Fibroblast of skin of left biceps (primary cell): Measurements from ENCODE around the gene CISD2.
A peak's percentile ranks its signal among the peaks of the same experiment; 100 is the strongest.
"Not testable (repeated sequence)": the region's sequence is repeated elsewhere in the genome, so short reads cannot be mapped to it uniquely, and the experiment has no call there.

Experiments used
- DNase-seq, 2 experiments: peaks; one replicate each; pipeline ENCODE4 v3.0.0-alpha.2; 2013; ENCODE audit warnings: low read depth in 2 of 2

Gene CISD2, protein sequence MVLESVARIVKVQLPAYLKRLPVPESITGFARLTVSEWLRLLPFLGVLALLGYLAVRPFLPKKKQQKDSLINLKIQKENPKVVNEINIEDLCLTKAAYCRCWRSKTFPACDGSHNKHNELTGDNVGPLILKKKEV

DNA sequence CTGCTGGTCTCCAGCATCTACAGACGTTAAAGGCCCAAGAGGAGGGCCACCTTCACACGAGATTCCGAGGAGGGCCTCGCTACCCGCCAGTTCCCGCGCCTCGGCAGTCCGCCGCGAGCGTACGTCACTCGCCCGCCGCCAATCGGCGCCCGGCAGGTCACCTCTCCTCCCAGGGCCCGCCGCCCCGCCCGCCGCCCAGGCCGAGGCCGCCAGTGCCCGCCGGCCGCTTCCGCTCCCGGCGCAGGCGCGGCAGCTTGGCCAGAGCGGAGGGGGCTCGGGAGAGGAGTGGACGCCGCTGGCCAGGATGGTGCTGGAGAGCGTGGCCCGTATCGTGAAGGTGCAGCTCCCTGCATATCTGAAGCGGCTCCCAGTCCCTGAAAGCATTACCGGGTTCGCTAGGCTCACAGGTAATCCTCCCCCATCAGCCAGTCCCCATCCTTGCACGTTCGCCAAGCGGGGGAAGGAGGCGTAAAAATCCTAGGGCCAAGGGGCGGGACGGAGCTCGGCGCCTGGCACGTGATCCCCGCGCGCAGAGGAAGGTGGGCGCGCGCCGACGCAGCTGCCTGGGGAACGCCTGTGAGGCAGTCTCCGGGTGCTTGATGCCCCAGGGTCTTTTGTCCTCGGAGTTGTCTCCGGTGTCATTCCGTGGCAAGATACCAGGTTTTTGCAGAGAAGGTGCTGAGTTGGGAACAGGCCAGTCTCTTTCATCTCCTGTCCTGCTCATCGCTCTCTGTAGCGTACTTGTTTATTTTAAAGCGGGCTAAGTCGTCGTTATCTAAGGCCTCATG, at the start of gene CISD2:
CISD2 (plus strand) TSS at position 212 of the 788 bp plus-strand sequence; CDS start at position 305, 93 bp downstream.
- DNase-seq, result peak; percentile 72 to 75

- not testable (repeated sequence) for DNase-seq
Observed at GRCh38 chr4:102819100-102819499, 49.7 kb upstream of the CISD2 start.

DNA sequence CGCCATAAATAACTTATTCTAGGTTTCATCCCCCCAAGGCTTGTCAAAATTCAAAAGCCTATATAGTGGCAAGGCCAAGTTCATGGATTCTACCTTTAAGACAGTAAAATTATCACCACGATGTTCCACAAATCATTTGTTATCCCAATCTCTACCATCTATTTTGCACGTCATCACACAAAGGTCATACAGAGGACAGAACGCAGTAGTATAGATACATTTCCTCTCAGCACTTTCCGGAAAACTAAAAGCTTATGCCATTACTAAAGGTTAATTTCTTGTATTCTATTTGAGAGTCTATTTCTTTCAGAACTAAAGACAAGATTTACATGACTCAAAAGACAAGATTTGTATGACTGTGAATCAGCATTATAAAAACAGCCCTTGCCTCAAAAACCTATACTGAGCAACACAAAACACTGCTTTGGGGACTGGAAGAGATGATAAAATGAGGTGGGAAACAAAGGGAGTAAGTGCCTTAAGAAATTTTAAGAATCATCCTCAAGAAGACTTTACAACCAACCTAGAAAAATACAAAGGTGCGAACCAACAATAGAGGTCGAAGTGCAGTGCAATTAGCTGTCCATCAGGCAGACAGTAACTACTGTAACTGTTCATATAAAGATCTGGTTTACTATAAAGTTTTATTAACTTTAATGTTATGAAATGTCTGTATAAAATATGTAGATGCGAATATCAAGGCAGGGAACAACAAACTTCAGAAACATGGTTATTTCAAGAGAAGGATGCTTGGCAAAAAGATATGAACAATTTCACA, 49.0 kb upstream of the CISD2 start:
- DNase-seq, result no peak

DNA sequence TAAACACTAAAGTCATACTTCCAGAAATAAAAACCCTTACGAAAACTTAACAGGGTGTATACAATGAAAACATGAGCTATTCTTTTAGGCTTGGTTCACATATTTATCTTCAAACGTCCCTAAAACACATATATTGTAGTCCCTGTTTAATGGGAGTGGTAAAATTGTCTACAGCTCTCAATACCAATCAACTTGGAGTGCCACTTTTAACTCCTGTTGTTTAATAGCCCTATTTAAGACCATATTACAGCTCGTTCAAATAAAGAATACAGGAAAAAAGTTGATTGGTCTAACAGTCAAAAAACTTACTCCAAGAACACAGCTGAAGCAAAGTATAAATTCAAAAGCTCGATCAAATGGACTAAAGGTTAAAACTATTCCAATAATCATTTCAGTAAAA, 45.3 kb upstream of the CISD2 start:
- no peak for DNase-seq

GRCh38 chr4:102823897-102824296, 44.9 kb upstream of the CISD2 start:
- no peak for DNase-seq

DNA sequence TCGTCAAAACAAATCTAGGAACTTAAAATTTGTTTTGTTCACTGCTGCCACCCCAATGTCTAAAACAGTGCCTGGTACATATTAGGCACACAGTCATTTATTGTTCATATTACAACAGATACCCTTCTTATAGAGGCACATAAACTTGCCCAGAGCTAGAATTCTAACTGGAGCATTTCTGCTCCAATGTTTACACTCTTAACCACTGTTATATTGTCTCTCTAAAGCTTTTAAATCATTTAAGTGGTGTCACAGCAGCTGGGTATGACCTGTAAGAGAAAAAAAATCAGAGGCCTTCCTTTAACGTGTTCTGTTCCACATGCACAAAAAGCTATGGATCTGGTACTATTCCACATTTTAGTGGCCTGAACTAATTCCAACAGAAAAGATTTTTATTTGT, 44.4 kb upstream of the CISD2 start:
- no peak for DNase-seq

- DNase-seq, result peak; percentile 35 to 49
Observed at GRCh38 chr4:102825261-102826091, 43.3 kb upstream of the CISD2 start.

DNA sequence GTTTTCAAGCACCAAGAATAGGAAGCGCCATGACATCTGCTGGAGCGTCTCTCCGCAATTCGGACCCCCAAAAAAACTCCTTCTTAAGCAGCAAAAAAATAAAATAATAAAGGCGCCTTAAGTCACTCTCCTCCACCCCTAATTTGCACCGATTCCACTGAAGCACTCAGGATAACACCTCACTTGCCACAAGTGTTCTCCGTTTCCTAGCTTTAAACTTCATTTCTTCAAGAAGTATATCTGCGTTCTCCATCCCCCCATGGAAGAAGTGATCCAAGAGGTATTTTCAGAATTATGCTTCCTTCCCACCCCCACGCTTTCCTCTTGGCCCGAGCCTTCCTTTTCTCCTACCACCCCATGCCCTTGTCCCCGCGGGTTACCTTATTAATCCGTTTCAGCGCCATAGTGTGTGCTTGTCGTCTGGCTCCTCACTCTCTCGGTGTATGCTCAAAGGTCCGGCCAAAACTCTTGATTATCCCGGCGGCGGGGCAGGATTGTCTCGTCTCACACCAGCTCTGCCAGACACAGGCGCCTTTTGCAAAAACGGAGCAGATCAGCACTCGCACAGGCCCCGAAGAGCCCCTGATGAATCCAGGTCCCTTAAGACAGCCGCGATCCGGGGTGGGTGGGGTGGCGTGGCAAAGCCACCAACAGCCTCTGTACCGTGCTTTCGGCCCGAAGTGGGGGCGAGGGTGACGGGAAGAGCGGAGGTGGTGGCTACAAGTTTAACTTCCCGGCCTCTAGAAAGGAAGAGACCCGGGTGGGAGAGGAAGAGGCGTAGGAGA, 42.5 kb upstream of the CISD2 start:
- no peak for DNase-seq

DNA sequence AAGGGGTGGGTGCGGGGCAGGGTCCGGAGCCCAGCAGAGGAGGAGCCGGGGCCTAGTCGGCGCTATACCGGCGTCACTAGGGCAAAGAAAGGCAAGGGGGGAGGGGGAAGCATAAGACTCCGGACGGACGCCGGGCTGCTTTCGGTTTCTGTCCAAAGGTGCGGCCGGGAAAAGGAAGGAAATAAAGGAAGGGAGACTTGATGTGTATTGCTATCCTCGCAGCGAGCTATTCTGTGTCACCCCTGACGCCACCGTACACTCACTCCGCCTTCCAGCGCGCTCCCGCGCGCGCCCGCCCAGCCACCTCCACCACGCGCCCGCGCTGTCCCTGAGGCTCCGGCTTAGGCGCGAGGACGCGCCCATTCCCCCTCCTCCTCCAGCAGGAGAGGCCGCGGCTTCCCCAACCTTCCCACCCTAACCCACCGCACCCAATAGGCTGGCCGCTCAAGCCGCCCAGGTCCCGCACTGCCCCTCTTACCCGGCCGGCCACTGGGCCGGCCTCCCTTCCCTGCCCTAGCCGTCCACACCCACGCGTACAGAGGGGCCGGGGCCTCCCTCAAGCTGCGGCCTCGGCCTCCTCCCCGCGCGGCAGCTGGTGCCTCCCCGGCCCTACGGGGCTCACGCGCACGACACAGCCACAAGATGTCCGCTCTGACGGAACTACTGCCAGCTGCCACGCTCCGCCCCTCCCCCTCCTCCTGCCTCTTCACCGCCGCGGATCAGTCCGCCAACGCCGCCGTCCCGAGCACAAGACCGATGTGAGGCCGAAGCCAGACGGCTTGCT, 41.7 kb upstream of the CISD2 start, which contains the start of gene UBE2D3:
UBE2D3 (minus strand) TSS at position 662 of the 784 bp plus-strand sequence. CDS start 1,043 bp downstream, outside the sequence.
- DNase-seq, result peak; percentile 91 to 92

GRCh38 chr4:102827674-102828496, 40.9 kb upstream of the CISD2 start:
- DNase-seq, result peak; percentile 100

- DNase-seq, result no peak
Observed at GRCh38 chr4:102828497-102828808, 40.3 kb upstream of the CISD2 start.

DNA sequence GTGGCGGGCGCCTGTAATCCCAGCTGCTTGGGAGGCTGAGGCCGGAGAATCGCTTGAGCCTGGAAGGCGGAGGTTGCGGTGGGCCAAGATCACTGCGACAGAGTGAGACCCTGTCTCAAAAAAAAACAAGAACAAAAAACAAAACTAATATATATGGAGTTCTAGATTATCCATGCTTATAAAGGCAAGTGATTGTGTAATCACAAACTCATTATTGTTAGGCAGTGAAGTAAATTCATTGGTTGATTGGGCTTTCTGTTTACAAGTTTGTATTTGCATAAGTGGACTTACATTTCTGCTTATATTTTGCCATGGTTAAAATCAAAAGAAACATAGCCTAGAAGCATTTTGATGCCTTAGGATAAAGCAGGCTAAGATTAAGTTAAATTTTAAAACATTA, 39.0 kb upstream of the CISD2 start:
- no peak for DNase-seq

- no peak for DNase-seq
Observed at GRCh38 chr4:102832105-102832504, 36.7 kb upstream of the CISD2 start.

DNA sequence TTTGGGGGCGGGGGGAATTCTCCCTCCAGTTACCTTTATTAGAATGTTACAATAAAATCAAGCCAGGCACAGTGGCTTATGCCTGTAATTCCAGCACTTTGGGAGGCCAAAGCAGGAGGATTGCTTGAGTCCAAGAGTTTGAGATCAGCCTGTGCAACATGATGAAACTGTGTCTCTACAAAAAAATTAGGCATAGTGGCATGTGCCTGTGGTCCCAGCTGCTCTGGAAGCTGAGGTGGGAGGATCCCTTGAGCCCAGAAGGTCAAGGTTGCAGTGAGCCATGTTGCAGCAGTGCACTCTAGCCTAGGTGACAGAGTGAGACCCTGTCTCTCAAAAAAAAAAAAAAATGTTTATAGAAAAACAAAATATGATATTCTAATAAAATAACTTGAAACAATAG, 36.1 kb upstream of the CISD2 start:
- DNase-seq, result no peak

DNA sequence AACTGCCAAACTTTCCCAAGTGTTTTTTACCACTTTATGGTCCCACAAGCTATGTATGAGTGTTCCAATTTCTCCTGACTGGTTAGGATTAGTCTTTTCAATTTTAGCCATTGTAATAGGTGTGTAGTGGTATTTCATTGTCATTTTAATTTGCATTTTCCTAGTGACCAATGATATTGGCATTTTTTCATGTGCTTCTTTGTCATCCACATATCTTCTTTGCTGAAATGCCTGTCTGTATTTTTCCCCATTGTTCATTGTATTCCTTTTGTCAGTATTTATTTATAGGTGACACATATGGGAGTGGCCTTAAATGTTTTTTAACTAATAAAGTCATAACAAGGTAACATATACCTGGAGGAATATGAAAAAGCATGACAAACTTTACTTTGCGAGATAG, 32.2 kb upstream of the CISD2 start:
- DNase-seq, result no peak

DNA sequence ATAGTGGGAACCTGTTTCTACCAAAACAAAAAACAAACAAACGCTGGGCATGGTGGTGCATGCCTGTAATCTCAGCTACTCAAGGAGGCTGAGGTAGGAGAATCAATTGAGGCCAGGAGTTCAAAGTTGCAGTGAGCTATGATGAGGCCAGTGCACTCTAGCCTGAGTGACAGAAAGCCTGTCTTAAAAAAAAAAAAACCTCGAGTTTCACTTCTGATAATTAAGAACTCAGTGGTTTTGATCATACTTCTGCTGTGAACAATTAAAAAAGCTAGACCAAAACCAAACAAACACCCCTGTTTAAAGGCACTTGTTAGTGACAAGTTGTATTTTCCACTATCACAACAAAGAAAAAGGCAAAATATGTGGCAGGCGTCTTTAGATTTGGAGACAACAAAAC, 26.4 kb upstream of the CISD2 start:
- no peak for DNase-seq

DNA sequence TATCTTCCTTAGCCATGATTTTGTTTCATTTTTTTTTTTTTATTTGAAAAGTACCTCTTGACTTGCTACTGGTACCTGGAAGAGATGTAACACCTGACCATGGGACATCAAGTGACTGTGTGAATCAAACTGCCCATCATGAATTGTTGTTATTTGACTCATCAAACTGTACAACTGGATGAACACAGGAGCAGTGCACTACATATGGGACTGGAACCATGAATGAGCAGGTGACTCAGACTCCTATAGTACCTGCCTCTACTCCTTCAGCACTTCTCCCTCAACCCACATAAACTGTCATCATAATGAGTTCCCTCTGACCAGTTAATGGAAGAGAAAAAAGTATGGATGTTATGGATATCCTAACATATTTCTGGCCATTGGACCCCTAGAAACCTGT, 25.5 kb upstream of the CISD2 start:
- DNase-seq, result no peak

- DNase-seq, result no peak
Observed at GRCh38 chr4:102843938-102844337, 24.9 kb upstream of the CISD2 start.

DNA sequence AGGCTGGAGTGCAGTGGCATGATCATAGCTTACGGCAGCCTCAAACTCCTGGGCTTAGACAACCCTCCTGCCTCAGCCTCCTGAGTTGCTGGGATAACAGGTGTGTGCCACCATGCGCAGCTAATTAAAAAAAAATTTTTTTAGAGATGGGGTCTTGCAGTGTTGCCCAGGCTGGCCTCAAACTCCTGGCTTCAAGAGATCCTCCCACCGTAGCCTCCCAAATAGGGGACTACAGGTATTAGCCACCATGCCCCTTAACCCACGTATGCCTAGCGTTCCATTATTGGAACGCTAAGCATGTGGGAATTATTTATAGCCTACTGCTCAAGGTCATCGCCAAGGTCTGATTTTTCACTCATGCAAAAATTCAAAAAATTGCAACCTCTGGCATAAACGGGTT, 21.1 kb upstream of the CISD2 start:
- no peak for DNase-seq
